NT2/D1 (cell line): ENCODE results near the gene C5orf34.

Experiments
- SUZ12 ChIP-seq: IDR thresholded peaks from 2 replicates; pipeline ENCODE4 v1.6.1; 2011; ENCODE audit not compliant: insufficient read length, insufficient read depth; ENCODE audit errors: extremely low read depth
- YY1 ChIP-seq: IDR thresholded peaks from 2 replicates; pipeline ENCODE4 v1.6.1; 2011; ENCODE audit not compliant: insufficient read length, insufficient read depth
- ZNF274 ChIP-seq: IDR thresholded peaks from 2 replicates; pipeline ENCODE4 v1.6.1; 2011; ENCODE audit warnings: mild to moderate bottlenecking, low read depth, low read length

DNA sequence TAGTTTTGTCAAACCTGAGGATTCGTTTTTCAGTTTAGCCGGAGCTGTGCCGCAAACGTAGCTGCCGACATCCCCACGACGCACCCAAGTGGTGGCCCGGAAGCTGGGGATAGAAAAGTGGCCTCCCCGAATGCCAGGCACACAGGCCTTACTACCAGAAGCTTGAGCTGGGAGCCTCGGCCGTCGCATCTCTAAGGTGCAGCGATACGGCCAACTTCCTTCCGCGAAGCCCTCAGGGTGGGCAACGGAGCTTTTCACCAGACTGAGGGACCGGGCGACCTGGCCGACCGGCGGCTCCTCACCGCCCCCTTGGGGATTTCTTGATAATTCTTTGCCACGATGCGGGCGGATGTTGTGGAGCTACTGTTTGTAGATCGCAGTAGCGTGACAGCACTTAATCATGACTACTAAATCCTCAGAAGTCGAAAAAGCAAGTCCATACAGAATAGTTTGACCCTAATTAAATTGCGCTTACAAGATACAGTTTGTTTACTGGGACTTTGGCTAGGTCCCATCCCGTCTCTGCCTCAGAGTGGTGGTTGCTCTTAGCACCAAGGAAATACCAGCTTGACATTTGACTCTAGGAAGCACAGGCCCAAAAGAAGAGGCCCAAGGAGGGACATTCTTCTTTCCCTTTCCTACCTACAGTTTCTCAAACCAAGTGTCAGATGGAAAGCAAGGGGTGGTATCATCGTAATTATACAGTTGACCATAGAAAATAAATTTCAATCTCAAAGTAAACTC, 30.7 kb downstream of the C5orf34 start:
- no peak for TF ChIP-seq ZNF274
- TF ChIP-seq YY1, result no peak
- no peak for TF ChIP-seq SUZ12
